Hematopoietic multipotent progenitor cell treated with erythropoietin and hydrocortisone succinate and interleukin-3 and kit ligand, for 17 days (in vitro differentiated cells): ENCODE results near the gene INIP.

Experiments
- DNase-seq: peaks from one replicate; pipeline ENCODE4 v3.0.0-alpha.2; 2015; ENCODE audit warnings: low spot score

Gene INIP

GRCh38 chr9:112670991-112671625, 46.8 kb downstream of the INIP start:
- no peak for DNase-seq

DNA sequence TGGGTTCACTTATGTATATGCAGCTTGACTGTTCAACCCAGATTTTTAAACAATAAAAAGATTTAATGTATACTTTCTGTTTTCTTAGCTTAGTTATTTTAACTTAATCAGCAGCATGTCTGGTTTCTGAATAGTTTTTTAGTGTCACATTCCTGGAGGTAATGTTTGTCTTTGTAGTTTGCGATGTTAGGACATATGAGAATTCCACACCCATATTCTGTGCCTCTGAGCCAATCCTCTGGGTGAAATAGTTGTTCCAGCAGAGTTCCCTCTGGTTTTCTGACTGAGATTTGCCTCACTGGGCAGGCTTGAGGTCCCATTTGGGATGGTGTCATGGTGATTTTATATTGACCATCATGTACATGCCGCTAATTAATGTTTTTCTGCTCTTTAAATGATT, 48.6 kb downstream of the INIP start:
- no peak for DNase-seq

DNA sequence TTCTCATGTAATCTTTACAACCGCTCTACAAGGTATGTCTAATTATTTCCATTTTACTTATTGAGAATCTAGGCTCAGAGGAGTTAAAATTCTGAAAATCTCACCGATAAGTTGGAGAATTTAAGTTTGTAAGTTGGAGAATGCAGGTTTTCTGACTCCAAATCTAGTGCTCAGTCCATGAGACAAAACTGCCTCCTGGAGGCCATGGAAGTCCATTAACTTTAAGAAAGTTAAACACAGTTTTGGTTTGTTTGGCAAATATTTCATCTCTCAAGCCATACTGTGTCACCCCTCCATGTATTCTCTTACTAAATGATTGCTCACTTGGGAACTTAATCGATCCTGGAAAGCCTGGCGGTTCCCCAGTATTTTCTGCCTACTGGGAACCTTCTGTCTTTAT, 52.6 kb downstream of the INIP start:
- DNase-seq: no peak

- DNase-seq: no peak
Measured at GRCh38 chr9:112664531-112664930, 53.4 kb downstream of the INIP start.

DNA sequence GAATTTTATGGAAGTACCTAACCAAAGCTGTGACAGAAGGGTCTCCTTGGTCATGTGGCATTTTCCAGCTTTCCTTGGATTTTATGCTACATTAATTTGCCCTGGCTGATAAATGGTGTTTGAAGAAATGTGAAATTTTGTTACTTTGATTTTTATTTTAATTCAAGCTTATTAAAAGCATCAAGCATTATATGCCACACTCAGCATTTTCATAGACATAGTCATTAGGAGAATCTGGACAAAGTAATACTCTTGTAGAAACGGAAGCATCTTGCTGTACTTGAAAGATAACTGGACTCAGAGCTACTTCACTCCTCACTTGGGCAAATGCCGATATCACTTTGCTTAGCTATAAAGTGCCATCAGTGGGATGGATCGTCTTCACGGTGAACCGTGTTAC, 54.2 kb downstream of the INIP start:
- DNase-seq: no peak

GRCh38 chr9:112659906-112660305, 58.0 kb downstream of the INIP start:
- DNase-seq: no peak

DNA sequence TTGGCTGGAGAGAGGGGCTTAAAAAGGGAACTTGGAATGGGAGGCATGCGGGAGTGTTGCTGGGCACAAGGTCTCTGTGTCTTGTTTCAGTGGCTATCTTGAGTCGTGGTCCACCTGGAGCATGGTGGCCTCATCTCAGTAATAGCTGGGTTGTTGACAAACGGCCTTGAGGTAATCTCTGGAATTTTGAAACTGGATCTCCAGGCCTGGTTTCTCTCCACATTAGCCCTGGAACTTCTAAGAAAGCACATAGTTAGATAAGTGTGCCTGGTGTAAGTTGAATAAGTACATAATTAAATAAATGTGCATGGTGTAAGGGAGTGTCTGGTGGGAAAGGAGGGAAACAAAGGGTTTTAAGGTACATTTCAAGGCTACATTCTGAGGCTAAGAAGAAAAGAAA, 62.2 kb downstream of the INIP start:
- no peak for DNase-seq

DNA sequence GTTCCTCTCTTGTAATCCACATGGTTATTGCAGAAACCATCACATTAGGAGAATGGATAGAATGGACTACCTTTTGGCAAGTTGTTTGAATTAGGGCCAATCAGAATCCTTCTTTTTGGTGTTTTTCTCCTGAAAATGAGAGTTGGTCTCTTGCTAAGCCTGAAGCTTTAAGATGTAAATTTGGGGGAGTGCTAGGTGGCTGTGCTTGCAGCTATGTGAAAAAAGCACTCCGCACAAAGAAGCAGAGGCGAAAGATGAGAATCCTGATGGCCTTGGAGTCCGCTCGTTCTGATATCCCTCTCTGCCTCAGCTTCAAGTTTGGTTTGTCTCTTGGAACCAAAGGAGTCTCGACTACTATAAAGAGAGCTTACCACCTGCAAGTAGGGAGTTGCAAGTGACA, 63.6 kb downstream of the INIP start:
- DNase-seq: no peak

- no peak for DNase-seq
Measured at GRCh38 chr9:112648624-112649023, 69.3 kb downstream of the INIP start.

GRCh38 chr9:112647596-112647995, 70.3 kb downstream of the INIP start:
- DNase-seq: no peak

DNA sequence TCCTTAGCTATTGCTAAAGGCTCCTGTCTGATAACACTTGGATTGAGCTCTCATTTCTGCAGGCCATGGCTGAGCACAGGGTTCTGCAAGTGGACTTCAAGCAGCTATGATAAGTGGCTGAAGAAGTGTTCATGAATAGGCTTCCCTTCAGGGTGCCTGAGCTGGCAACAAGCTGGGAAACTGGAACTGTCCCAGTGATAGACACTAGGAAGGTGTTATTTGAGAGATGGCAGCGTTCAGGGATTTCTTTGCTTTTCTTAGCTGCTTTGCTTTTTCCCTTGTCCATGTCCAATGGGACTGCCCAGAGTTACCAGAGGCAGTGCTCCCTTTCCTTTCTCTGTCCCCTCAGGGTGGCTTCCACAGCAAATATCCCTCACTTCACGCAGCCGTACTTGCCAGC, 75.8 kb downstream of the INIP start:
- DNase-seq: no peak

- no peak for DNase-seq
Measured at GRCh38 chr9:112640311-112640710, 77.6 kb downstream of the INIP start.
